Measurements from ENCODE around the gene CHDH.

DNA sequence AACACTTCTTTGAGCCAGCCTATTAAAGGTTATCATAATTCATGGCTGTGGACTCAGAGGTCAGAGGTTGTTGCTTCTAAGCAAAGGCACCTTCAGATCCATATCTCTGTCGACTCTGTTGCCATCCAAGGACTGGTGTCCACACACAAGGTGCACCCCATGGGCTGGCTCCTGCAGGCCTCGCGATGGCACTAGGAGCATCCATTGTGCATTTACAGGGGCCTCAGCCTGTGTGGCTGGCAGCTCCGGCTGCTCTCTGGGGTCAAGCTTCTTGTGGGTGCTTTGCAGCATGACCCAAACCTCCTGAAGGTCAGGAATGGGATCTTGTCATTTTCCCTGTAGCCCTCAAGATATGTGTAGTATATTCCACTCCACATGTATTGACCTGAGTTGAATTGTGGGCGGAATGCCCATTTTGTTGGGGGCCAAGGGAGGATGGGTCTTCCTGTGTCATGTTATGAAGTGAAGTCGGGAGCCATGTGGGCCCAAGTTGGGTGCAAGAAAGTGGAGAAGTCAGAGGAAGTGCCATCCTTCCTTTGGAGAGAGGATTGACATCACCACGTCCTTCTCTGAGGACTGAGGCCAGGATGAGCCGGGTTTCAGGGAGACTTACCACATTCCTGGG is 43.9 kb downstream of the CHDH start:
- TF ChIP-seq, protein P1, sequence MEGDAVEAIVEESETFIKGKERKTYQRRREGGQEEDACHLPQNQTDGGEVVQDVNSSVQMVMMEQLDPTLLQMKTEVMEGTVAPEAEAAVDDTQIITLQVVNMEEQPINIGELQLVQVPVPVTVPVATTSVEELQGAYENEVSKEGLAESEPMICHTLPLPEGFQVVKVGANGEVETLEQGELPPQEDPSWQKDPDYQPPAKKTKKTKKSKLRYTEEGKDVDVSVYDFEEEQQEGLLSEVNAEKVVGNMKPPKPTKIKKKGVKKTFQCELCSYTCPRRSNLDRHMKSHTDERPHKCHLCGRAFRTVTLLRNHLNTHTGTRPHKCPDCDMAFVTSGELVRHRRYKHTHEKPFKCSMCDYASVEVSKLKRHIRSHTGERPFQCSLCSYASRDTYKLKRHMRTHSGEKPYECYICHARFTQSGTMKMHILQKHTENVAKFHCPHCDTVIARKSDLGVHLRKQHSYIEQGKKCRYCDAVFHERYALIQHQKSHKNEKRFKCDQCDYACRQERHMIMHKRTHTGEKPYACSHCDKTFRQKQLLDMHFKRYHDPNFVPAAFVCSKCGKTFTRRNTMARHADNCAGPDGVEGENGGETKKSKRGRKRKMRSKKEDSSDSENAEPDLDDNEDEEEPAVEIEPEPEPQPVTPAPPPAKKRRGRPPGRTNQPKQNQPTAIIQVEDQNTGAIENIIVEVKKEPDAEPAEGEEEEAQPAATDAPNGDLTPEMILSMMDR (IDR thresholded peaks at IDR 0.05 in 8 of 11, conservative IDR thresholded peaks at IDR 0.05 in 3 of 11), result no peak
- TF ChIP-seq POLR2A (IDR thresholded peaks at IDR 0.05), result no peak
- TF ChIP-seq POLR2AphosphoS5 (IDR thresholded peaks at IDR 0.05), result no peak
